ENCODE data around the gene PEX5L.
"Not testable (repeated sequence)": the region's sequence is repeated elsewhere in the genome, so short reads cannot be mapped to it uniquely, and the experiment has no call there.

PEX5L gene

GRCh38 chr3:179826247-179826637 is 210.5 kb downstream of the PEX5L start:
- no peak for DNase-seq

- no peak for DNase-seq
These were observed 211.1 kb downstream of the PEX5L start for GRCh38 chr3:179825527-179826246.

GRCh38 chr3:179822296-179822695 is 214.4 kb downstream of the PEX5L start:
- DNase-seq: no peak

GRCh38 chr3:179819379-179819778 is 217.4 kb downstream of the PEX5L start:
- no peak for DNase-seq

GRCh38 chr3:179812096-179812382 is 224.7 kb downstream of the PEX5L start:
- no peak for DNase-seq

- no peak for DNase-seq
These were observed 225.2 kb downstream of the PEX5L start for GRCh38 chr3:179811321-179812095.

GRCh38 chr3:179809639-179810038 is 227.1 kb downstream of the PEX5L start:
- no peak for DNase-seq

GRCh38 chr3:179807588-179807987 is 229.1 kb downstream of the PEX5L start:
- DNase-seq: no peak

GRCh38 chr3:179806177-179806576 is 230.6 kb downstream of the PEX5L start:
- no peak for DNase-seq

GRCh38 chr3:179801856-179802255 is 234.9 kb downstream of the PEX5L start:
- DNase-seq: no peak

GRCh38 chr3:179801263-179801662 is 235.5 kb downstream of the PEX5L start:
- DNase-seq: no peak

GRCh38 chr3:179797192-179797591 is 239.5 kb downstream of the PEX5L start:
- DNase-seq: no peak

GRCh38 chr3:179796421-179796820 is 240.3 kb downstream of the PEX5L start:
- no peak for DNase-seq

- no peak for DNase-seq
These were observed 242.4 kb downstream of the PEX5L start for GRCh38 chr3:179794355-179794754.

GRCh38 chr3:179791793-179792192 is 244.9 kb downstream of the PEX5L start:
- no peak for DNase-seq

- no peak for DNase-seq
These were observed 247.7 kb downstream of the PEX5L start for GRCh38 chr3:179788996-179789395.

- not testable (repeated sequence) for DNase-seq
These were observed 253.9 kb downstream of the PEX5L start for GRCh38 chr3:179782841-179783240.

- DNase-seq: no peak
These were observed 261.2 kb downstream of the PEX5L start for GRCh38 chr3:179775416-179776122.

- no peak for DNase-seq
These were observed 264.4 kb downstream of the PEX5L start for GRCh38 chr3:179772297-179772696.

- no peak for DNase-seq
These were observed 264.9 kb downstream of the PEX5L start for GRCh38 chr3:179771797-179772196.

GRCh38 chr3:179769411-179770247 is 267.1 kb downstream of the PEX5L start:
- DNase-seq: no peak

- no peak for DNase-seq
These were observed 268.7 kb downstream of the PEX5L start for GRCh38 chr3:179768080-179768479.

All from cortex of kidney (tissue), 1 donor.